ENCODE data around the gene COL6A1.
"Not testable (repeated sequence)": the region's sequence is repeated elsewhere in the genome, so short reads cannot be mapped to it uniquely, and the experiment has no call there.

The COL6A1 gene

DNA sequence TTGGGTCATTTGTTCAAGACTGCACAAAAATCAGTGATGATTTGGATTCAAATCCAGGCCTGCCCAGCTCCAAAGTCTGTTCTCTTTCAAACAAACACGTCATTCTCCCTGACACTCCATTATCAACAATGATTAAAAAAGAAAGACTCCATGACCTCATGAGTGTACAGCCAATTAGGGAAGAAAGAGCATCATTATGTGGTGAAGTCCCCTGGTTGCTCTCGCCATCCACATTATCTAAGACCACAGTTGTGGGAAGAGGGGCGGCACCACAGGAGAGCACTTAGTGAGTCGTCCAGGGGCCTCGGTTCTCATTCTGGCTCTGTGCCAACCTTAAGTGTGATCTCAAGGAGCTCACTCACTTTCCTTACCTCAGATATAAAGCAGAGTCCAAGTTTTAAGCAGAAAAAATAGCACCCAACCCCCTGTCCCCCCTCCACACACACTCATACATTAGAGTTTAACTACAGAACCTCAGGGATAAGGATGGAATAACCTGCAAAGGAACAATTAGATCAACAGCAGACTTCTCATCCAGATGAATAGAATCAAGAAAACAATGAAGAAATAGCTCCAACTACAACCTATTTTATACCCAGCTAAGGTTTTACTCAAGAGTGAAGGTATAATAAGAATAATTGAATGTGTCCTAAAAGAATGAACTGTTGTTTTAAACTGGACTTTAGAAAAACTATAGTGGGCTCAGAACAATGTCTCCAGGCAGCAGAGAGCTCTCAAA, 47.8 kb downstream of the COL6A1 start:
- peak; percentile 45 for DNase-seq

DNA sequence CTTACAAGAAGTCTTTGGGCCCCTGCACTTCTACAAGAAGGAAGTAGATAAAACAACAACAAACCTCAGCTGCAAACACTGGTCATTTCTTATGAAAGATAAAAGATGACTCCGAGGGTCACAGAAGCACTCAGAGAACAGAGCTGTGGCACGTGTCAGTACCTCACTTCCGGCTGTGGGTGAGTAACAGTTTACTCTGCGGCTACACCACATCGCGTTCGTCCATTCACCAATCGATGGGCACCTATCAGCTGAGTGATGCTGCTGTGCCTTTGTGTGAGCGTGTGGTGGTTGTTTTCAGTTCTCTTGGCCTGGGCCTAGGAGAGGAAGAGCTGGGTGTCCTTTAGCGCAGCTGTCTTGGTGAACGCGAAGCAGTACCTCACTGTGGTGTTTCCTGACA, 49.9 kb downstream of the COL6A1 start:
- no peak for DNase-seq

DNA sequence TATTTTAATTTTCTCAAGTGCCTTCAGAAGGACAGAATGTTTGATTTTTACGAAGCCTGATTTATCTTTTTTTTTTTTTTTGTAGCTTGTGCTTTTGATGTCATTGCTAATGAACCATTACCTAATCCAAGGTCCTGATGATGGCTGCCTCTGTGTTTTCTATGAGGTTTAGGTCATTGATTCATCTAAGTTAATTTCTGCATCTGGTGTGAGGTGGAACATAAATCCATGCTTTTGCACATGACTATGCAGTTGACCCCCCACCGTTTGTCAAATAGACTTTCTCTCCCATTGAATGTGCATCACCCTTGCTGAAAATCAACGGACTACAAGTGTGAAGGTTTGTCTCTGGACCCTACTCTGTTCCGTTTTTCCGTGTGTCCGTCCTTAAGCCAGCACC, 50.5 kb downstream of the COL6A1 start:
- no peak for DNase-seq

DNA sequence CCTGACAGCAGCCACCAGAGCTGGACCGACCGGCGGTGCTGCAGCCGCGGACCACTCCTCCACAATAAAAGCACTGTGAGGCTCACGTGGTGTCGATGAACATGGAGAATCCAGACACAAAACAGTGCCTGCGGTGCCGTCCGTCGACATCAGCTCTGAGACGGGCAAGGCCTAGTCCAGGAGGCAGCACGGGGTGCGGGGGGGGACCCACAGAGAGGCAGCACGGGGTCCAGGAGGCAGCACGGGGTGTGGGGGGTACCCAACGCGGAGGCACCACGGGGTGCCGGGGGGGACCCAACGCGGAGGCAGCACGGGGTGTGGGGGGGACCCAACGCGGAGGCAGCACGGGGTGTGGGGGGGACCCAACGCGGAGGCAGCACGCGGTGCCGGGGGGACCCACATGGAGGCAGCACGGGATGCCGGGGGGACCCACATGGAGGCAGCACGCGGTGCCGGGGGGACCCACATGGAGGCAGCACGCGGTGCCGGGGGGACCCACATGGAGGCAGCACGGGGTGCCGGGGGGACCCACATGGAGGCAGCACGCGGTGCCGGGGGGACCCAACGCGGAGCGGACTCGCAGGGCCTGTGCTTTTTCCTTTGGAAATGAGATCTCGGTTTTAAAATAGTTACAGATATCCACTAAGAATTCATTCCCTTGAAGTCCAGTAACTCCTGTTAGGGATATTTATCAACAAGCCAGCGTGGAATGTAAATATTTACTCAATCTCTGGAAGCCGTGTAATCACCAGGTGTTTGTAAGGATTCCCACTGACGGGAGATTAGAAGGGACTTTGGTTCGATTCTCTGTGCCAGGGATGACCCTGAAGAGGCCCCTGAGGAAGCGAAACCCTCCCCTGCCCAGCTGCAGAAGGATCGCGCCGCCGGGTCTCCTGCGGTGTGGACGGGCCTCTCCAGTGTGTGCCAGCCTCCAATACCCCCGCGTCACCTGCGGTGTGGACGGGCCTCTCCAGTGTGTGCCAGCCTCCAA, 52.1 kb downstream of the COL6A1 start:
- no peak for DNase-seq

DNA sequence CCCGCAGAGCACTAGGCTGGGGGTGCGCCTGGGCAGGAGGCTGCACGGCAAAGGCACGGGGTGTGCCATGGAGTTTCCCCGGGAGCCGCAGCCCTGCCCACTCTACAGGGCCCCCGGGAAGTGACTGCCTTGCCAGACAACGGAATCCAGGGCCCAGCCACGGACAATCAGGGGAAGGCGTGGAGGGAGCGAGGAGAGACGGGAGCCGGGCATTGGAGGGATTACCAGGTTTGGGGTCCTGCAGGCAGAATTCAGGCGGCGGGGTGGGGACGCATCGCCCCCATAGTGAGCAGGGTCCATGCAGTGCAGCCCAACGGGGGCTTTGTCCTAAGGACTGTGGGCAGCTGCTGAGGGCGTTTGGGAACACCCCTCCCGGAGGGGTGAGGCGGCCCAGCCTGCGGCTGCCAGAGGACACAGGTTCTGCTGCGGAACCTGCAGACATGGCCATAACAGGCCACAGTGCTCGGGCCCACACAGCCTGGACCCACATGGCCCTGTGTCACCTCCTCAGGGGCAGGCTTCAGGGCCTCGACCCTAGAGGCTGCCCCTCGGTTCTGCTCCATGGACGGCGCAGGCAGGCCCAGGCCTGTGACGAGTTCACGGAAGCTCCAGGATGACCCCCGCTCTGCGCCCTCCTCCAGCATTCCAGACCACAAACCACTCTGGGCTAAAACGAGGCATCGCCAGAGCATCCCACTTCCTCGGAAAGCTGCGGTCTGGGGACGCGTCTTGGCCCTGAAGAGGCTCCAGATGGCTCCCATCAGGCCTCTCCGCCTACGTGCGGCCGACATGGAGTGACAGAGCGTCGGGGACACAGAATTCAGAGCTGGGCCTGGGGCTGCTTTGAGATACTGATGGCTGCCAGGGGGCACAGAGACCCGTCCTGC, 54.5 kb downstream of the COL6A1 start:
- DNase-seq, result peak; percentile 92

DNA sequence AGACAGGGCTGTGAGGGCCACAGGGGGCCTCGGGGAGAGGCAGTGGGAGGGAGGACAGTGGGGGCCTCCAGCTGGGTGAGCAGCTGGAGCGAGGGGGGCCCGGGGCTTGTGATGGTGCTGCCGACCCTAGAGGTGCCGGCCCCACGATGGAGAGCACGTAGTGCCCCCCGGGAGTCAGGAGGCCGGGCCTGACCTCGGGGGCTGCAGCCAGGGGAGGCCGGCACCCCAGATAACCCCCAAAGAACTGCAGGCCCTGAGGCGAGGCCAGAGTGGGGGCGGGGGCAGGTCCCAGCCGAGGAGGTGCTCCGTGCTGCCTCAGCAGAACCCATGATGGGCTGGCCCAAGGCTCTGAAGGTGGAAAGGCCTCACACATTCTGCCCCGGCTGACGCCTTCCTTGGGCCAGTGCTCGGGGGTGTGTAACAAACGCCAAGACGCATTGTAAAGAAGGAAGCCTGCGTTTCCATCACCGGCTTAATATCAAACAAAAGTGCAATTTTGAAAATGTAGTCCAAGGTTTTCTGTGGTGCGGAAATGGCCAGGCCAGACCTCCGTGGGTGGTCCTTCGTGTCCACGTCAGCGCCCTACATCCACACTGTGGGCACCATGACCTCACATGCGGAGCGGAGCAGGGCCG, 55.2 kb downstream of the COL6A1 start:
- DNase-seq, result no peak

DNA sequence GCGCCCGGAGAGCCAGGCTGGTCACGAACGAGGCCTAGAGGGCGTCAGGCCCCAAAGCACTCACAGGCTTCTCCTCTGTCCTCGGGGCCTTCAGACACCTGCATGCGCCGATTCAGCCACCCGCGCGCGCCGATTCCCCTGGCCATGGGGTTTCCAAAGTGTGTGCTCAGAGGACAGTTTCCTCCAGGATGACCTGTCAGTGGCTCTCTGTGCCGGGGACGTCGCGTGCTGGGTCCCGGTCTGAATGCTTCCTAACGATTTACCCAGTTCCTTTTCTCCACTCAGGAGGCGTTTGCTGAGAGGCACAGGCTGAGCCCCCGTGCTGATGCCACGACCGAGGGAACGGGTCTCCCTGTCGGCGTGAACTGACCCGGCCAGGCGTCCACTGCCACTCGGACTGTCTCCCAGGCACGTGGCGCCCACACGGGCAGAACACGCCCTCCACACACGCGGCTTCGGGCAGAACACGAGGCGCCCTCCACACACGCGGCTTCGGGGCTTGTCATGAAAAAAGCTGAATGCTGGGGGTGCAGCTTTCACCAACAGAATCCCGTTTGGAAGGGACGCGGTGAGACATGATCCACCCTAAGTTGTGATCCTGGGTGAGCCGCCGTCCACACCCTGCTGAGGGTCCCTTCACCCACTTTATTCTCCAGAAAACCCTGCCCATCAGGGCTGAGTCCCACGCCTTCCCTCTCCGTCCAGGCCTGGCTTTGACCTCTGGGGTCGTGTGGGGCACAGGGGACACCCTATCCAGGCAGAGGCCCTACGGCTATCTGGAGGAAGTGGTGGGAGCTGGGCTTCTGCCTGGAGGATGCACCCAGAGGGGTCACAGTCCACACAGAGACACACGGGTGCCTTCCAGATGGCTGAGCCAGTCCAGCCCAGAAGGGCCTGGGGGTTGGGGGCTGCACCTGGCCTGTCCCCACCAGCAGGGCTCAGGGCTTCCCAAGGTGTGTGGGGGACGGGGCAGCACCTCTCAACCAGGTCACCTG, 56.1 kb downstream of the COL6A1 start:
- no peak for DNase-seq

DNA sequence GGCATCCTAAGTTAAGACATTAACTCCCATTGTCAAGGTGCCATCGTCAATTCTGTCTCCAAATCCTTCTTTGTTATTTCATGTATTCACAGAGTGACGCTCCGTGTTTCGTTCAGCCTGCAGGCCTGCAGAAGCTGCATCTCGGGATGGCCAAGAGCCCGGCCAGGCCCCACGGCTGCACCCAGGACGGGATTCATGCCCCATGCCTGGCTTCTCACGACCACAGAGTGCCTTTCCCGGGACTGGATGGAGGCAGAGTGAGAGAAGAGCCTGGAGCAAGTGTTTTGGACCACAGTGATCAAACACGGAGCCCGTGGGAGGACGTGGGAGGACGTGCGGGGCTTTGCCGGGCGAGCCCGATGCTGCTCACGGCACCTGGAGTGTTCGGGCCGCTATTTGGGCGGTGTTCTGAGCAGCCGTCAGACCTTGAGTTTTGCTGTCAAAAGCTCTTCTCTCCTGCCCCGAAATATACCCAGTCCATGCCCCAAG, 56.8 kb downstream of the COL6A1 start:
- DNase-seq, result no peak

DNA sequence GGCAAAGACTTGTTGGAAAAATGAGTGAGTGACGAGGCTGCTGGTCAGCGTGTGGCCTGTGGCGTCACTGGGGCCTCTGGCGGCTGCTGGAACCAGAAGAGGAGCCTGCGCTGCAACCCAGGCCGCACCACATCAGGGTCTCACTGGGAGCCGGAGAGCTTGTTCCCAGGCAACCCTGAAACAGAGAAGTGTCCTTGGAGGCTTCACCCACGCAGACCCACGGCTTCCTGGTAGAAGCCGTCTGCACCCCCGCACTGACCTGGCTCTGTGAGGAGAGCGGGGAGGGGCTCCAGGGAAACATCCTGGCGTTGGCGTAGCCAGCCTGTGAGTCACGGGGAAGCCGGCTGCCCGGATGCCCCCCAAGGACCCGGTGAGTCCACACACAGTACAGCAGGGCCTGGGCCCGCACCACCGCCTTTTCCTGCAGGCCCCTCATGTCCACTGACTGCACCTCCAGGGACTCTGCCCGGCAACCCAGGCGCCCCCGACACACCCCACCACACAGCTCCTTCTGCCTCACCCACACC, 57.4 kb downstream of the COL6A1 start:
- DNase-seq, result peak; percentile 71

DNA sequence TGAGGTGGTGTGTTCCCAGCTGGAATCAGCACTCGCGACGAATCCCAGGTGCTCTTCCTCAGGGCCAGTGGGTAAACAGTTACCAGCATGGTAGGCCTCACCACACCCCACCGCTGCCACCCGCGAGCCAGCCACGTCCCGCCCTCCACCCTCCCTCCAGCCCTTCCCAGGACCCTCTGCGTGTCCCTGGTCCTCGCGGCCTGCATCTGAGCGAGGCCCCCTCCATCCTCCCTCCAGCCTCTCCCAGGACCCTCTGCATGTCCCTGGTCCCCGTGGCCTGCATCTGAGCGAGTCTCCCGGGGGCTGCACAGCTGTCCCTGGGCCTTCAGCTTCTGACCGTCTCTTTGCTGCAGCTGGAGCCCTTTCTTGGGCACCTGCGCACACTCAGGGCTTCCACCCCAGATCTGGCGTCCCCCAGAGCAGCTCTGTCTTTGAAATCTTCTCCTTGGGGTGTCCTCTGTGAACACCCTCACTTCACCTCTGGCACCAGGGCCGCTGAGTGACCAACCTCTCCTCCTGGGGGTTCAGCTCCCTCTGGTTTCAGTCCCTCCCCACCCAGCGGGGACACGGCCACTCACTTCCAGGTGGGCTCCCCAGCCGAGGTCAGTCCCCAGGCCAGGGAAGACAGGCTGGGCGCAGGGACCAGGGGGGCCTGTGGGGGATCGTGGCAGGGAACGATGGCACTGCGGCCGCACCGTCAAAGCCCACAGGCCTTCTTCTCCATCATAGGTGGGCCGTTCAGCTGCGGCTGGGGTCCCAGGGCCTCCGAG, 58.5 kb downstream of the COL6A1 start:
- DNase-seq, result no peak

DNA sequence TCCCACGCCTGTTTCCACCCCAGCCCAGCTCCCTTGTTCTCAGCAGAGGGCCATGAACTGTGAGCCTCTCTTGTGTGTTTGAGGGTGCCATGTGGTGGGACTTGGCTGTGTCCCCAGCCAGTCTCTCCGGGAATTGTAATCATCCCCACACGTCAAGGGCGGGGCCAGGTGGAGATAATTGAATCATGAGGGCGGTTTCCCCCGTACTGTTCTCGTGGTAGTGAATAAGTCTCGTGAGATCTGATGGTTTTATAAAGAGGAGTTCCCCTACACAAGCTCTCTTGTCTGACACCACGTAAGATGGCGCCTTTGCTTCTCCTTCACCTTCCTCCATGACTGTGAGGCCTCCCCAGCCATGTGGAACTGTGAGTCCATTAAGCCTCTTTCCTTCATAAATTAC, 59.1 kb downstream of the COL6A1 start:
- no peak for DNase-seq

DNA sequence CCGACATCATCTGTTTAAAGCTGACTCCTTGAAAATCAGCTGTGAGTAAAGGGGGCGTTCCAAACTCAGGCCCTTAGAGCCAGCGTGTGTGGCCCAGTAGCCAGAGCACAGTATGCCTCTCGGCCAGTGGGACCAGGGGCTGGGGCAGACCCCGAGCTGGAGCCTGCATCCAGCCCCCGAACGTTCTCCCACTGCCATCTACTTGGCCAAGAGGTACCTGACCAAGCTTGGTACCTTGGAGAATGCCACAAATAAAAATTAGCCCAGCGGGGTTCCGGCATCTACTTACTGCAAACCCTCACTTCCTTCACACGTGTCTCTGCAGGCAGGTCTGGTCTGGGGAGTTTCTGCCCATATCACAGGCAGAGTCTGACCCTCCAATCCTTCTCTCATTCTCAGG, 59.6 kb downstream of the COL6A1 start:
- no peak for DNase-seq

DNA sequence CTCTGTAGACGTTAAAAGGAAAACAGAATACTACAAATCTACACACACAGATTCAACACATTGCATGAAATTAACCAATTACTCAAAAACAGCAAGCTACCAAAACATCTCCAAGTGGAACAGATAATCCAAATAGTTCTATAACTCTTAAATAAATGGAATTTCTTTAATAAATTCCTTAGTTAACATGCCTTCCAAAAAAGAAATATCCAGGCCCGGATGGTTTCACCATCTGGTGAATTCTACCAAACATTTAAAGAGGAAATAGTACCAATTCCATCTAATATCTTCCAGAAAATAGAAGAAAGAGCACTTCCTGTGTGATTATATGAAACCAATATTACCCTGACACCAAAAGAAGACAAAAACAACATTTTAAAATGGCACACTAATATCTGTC, 63.6 kb downstream of the COL6A1 start:
- no peak for DNase-seq

DNA sequence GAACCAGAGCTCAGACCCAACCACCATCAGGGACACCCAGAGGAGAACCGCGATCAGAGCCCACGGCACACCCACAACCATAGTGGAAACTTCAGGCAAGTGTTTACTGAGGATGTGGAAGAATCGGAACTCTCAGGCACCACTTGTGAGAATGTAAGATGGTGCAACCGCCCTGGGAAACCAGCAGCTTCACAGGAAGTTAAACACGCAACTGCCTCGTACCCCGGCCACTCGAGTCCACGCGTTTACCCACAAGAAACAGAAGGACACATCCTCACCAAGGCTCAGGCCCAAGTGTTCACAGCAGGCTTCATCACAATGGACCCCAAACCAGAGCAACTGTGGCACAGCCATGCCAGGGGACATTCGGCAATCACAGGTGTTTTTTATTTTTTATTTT, 64.9 kb downstream of the COL6A1 start:
- no peak for DNase-seq

DNA sequence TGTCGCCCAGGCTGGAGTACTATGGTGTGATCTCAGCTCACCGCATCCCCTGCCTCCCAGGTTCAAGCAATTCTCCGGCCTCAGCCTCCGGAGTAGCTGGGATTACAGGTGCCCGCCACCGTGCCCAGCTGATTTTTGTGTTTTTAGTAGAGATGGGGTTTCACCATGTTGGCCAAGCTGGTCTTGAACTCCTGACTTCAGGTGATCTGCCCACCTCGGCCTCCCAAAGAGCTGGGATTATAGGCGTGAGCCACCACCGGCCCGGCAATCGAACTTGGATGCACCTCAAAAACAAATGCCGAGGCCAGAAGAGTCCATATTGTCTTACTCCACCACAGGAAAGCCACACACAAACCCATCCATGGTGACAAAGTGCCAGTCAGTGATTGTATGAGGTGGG, 65.3 kb downstream of the COL6A1 start:
- not testable (repeated sequence) for DNase-seq

DNA sequence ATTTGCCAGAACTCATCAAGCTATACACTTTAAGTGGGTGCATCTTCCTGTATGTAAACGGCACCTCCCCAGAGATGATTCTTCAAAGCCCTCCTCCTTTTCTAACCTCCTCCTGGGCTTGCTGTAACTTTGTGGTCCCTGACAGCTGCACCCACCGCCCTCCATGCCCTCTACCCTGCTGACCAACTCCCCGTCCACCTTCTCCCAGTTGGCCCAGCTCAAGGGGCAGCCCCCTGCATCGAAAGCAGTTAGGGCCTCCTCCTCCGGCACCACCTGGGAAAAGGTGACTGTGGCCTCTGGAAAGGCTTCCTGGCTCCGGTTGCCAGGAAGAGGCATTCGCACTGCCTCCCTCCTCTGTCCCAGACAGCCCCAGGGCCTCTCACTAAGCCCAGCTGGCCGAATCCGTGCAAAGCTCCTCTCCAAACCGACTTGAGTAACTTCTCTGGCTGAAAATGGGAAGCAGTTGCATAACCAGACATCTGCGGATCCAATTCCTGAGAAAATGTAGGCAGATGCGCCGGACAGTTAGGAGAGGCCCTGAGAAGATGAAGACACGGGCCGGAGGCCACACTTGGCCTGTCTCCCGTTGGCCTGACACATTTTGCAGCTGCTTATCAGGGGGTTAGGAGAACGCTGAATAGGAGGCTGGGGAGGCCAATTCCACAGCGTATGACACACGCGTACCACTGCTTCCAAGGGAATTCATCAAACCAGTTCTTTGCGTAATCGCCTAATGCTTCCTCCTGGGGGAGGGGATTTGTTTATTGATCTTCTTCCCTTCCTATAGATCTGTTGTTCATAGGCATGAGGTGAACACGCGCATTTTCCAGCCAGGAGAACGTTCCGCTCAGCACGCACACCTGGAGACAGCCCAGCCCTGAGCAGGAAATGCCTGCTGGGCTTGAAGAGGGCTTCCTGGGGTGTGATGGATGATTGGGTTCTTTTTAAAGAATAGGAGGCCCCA, 67.6 kb downstream of the COL6A1 start:
- peak; percentile 100 for DNase-seq

DNA sequence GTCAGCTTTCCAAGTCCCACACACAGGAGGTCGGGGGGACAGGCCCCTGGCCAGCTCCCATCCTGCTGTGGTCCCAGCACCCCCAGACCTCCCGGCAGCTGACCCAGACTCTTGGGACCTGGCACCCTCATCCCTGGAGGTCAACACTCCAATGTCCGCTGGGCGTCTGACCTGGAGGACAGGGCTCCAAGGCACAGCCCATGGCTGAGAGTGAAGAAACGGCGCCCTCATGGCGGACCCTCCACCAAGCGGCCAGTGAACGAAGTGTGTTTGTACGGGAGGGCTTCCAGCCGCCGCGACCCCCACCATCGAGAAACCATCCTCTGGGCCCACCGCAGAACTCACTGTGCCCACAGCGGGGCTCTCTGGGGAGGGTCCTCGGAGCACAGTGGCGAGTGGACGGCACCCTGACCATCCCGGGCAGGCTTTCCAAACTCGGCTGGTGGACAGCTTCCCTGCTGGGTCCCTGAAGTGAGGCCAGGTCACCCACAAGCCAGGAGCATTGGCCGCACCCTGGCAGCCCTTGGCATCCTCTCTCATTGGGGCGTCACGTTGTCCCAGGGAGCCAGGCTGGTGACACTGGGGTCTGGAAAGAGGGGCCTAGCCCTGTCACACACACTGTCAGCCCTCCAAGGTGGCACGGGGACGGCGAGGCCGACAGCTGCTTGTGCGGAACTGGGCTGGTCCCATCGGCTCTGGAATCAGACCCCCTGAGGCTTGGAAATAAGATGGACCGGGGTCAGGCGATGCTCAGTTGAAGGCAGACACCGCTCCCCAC, 68.5 kb downstream of the COL6A1 start:
- DNase-seq, result no peak
